ENCODE data around the gene MS4A7.

The MS4A7 gene, protein sequence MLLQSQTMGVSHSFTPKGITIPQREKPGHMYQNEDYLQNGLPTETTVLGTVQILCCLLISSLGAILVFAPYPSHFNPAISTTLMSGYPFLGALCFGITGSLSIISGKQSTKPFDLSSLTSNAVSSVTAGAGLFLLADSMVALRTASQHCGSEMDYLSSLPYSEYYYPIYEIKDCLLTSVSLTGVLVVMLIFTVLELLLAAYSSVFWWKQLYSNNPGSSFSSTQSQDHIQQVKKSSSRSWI

DNA sequence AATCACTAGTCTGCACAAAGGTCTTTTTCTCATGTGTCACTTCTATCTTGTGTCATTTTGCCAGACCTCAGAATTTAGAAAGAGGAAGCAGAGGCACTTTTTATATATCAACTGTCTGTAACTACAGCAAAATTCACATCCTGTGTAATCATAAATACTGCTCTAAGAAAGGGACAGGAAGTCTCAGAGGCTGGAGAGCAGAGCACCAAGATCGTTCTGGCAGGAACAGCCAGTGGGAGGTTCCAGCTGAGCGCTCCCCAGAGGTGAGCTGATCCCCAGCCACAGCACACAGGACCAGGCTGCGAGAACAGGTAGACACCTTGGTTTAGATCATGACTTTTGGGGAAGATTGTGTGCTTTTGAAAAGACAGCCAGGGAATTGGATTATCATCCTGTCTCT lies at the start of gene MS4A7:
TSS of gene MS4A7 (plus strand) at position 179 of the 400 bp plus-strand sequence. CDS start 4,610 bp downstream, outside the sequence.
- Histone ChIP-seq H4K20me1 (ENCODE audit: insufficient read depth, low read length) (no peaks in the 10 kb centered on the region), H3K4me3 (ENCODE audit: low read depth in 1 of 2, low read length in 2 of 2) (peak within 1 kb of the TSS in 1 of 2 experiments; percentile 27; a peak in 1 of 4 replicates), H3K4me1 (ENCODE audit: insufficient read depth, low read length) (peaks cover 28% of the 10 kb centered on the region), H3K27ac (ENCODE audit: low read length) (peak within 1 kb of the TSS; percentile 83), H3K27me3 (ENCODE audit: insufficient read depth, low read length, poor library complexity) (no peaks in the 10 kb centered on the region), H3K4me2 (ENCODE audit: insufficient read depth, low read length) (peak within 1 kb of the TSS; percentile 54), H2AFZ (ENCODE audit: low read depth, low read length) (peak within 1 kb of the TSS; percentile 66), H3K9ac (ENCODE audit: low read depth, low read length) (peak within 1 kb of the TSS; percentile 11; the same call in 1 of the 2 replicates), H3K9me3 (ENCODE audit: insufficient read depth, low read length, severe bottlenecking) (no peaks in the 10 kb centered on the region), H3K79me2 (ENCODE audit: insufficient read depth, low read length) (no peaks in the 10 kb centered on the region), H3K36me3 (ENCODE audit: insufficient read depth, low read length) (no peaks in the 10 kb centered on the region)
- peak; percentile 16 for DNase-seq
- peak; percentile 69; the same call in 2 of the 3 replicates for ATAC-seq (ENCODE audit: insufficient read depth, low read depth)
- TF ChIP-seq, protein P1, sequence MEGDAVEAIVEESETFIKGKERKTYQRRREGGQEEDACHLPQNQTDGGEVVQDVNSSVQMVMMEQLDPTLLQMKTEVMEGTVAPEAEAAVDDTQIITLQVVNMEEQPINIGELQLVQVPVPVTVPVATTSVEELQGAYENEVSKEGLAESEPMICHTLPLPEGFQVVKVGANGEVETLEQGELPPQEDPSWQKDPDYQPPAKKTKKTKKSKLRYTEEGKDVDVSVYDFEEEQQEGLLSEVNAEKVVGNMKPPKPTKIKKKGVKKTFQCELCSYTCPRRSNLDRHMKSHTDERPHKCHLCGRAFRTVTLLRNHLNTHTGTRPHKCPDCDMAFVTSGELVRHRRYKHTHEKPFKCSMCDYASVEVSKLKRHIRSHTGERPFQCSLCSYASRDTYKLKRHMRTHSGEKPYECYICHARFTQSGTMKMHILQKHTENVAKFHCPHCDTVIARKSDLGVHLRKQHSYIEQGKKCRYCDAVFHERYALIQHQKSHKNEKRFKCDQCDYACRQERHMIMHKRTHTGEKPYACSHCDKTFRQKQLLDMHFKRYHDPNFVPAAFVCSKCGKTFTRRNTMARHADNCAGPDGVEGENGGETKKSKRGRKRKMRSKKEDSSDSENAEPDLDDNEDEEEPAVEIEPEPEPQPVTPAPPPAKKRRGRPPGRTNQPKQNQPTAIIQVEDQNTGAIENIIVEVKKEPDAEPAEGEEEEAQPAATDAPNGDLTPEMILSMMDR (IDR thresholded peaks at IDR 0.05; ENCODE audit: borderline replicate concordance, extremely low read depth, low read length, poor library complexity, severe bottlenecking) = peak; percentile 27
- TF ChIP-seq EZH2 (IDR thresholded peaks at IDR 0.05; ENCODE audit: borderline replicate concordance, low read depth, low read length, severe bottlenecking) = no peak

DNA sequence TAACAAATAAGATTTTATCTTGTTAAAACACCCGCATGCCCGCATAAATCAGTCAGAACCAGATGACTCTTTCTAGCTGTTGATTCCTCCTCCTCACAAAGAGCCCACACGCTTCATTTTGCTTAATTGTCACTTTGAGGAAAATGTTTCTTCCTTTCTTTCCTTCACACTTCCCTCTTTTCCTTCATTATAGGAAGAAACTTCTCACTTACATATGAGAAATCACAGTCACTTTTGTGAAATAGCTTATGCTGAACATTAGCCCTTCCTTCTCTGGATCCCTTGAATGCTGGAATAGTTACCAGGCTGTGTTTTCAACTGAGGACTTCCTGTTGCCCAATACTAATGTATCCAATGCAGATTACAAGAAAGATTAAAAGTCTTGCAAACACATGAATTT lies 45.5 kb upstream of the MS4A7 start:
- H3K27ac ChIP-seq (ENCODE audit: low read length) = no peak overlapping the region
- ATAC-seq (ENCODE audit: insufficient read depth, low read depth) = no peak
- no peaks in the 10 kb centered on the region for H3K79me2 ChIP-seq (ENCODE audit: insufficient read depth, low read length)
- H3K9me3 ChIP-seq (ENCODE audit: insufficient read depth, low read length, severe bottlenecking) = no peaks in the 10 kb centered on the region
- no peaks in the 10 kb centered on the region for H4K20me1 ChIP-seq (ENCODE audit: insufficient read depth, low read length)
- H2AFZ ChIP-seq (ENCODE audit: low read depth, low read length) = no peak overlapping the region
- no peaks in the 10 kb centered on the region for H3K27me3 ChIP-seq (ENCODE audit: insufficient read depth, low read length, poor library complexity)
- no peak overlapping the region for H3K4me3 ChIP-seq (ENCODE audit: low read depth in 1 of 2, low read length in 2 of 2)
- DNase-seq = no peak
- no peak overlapping the region for H3K9ac ChIP-seq (ENCODE audit: low read depth, low read length)
- no peaks in the 10 kb centered on the region for H3K4me1 ChIP-seq (ENCODE audit: insufficient read depth, low read length)
- TF ChIP-seq, protein P1 (IDR thresholded peaks at IDR 0.05; ENCODE audit: borderline replicate concordance, extremely low read depth, low read length, poor library complexity, severe bottlenecking) = no peak
- no peak for TF ChIP-seq EZH2 (IDR thresholded peaks at IDR 0.05; ENCODE audit: borderline replicate concordance, low read depth, low read length, severe bottlenecking)
- H3K4me2 ChIP-seq (ENCODE audit: insufficient read depth, low read length) = no peak overlapping the region
- no peaks in the 10 kb centered on the region for H3K36me3 ChIP-seq (ENCODE audit: insufficient read depth, low read length)

DNA sequence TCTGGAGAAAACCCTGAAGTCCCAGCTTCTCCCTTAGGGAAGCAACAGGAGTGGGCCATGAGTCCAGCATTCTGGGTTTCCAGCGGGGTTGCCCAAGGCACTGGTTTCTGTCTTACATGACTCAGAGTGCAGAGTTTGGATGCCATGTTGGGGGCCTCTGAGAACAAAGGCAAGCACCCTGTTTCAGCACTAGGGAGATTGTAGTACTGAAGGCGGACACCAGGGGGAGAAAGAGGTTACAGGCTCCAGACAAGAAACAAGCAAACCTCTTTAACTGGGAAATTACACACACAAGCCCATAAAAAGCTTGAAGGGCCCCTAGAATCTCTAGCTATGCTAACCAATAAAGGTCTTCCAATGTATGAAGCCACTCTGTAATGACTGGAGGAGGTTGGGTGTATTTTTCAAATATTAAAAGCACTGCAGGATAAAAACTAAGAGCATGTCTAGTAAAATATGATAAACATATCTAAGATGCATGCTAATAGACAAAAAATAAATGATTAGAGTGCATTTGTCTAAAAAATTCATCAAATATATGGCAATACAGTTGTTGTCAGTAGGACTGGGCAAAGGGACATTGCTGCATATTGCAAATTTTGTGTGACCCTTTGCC lies 44.2 kb upstream of the MS4A7 start:
- ATAC-seq (ENCODE audit: insufficient read depth, low read depth) = peak; percentile 84
- Histone ChIP-seq H2AFZ (ENCODE audit: low read depth, low read length) (no peak overlapping the region), H3K4me2 (ENCODE audit: insufficient read depth, low read length) (no peak overlapping the region)

More for the DNA sequence above, 44.2 kb upstream of the MS4A7 start:
- Histone ChIP-seq H3K9me3 (ENCODE audit: insufficient read depth, low read length, severe bottlenecking) (no peaks in the 10 kb centered on the region), H3K79me2 (ENCODE audit: insufficient read depth, low read length) (no peaks in the 10 kb centered on the region), H3K36me3 (ENCODE audit: insufficient read depth, low read length) (no peaks in the 10 kb centered on the region), H3K27ac (ENCODE audit: low read length) (no peak overlapping the region), H3K27me3 (ENCODE audit: insufficient read depth, low read length, poor library complexity) (no peaks in the 10 kb centered on the region), H3K4me3 (ENCODE audit: low read depth in 1 of 2, low read length in 2 of 2) (no peak overlapping the region), H3K4me1 (ENCODE audit: insufficient read depth, low read length) (no peaks in the 10 kb centered on the region), H4K20me1 (ENCODE audit: insufficient read depth, low read length) (no peaks in the 10 kb centered on the region), H3K9ac (ENCODE audit: low read depth, low read length) (no peak overlapping the region)
- DNase-seq = peak; percentile 76
- no peak for TF ChIP-seq EZH2 (IDR thresholded peaks at IDR 0.05; ENCODE audit: borderline replicate concordance, low read depth, low read length, severe bottlenecking)
- TF ChIP-seq, protein P1 (IDR thresholded peaks at IDR 0.05; ENCODE audit: borderline replicate concordance, extremely low read depth, low read length, poor library complexity, severe bottlenecking) = peak; percentile 79
